HepG2 (cell line): ENCODE results near the gene UCN. TPM values are rescaled to one million over a fixed set of nuclear protein-coding genes. Genes with fewer than 3 reads are reported as not detected.
A peak's percentile ranks its signal among the peaks of the same experiment; 100 is the strongest.
"Not testable (repeated sequence)": the region's sequence is repeated elsewhere in the genome, so short reads cannot be mapped to it uniquely, and the experiment has no call there.

Source experiments
- ATAC-seq: fragments of 200-7000 bp; cut with Tn5 transposase; 3 replicates; pipeline ENCODE4 v1.9.1; 2020; ENCODE audit warnings: mild to moderate bottlenecking, moderate library complexity
- BruUV-seq: library from RNA; stranded (reverse); fragments of 400-500 nt; replicated peaks from 2 replicates; lab custom pipeline; 2021; lab: Mats Ljungman, UMichigan
- CTCF ChIA-PET: fragments of 300-600 bp; formaldehyde crosslinking; extraction: SDS; loops from one replicate; lab custom pipeline; 2021; ENCODE audit warnings: low total read pairs, inconsistent platforms, low intra/inter-chr PET ratio; lab: Yijun Ruan, JAX
- POLR2A ChIA-PET: fragments of 350-600 bp; sonication (Branson Sonifier 250); formaldehyde crosslinking; loops from one replicate; lab custom pipeline; 2020; ENCODE audit warnings: antibody characterized with exemption, inconsistent platforms; lab: Yijun Ruan, JAX
- DNase-seq: peaks from one replicate; pipeline ENCODE4 v3.0.0-alpha.2; 2015; ENCODE audit warnings: low spot score
- FAIRE-seq: peaks from 3 replicates; lab custom pipeline; 2011; peaks lifted over from hg19 to GRCh38; lab: Jason Lieb, UNC
- H2AFZ ChIP-seq: one replicate; pipeline ENCODE4 v1.6.1; 2011; ENCODE audit warnings: low read length, inconsistent platforms
- H3K27ac ChIP-seq: fragments of 300-600 bp; 3 replicates; pipeline ENCODE4 v1.8.0; 2011; ENCODE audit warnings: mixed run types, mild to moderate bottlenecking, mixed read lengths, low read length, inconsistent platforms; ENCODE audit not compliant: insufficient read depth; ENCODE audit errors: extremely low read length
- H3K27me3 ChIP-seq, 2 experiments: fragments of 200-600 bp in 1 of 2; 2 replicates in 1 of 2; 3 replicates in 1 of 2; pipeline versions ENCODE4 v1.6.0 to v1.8.0; 2011; ENCODE audit warnings: low read length in 2 of 2, mild to moderate bottlenecking in 2 of 2, moderate library complexity in 2 of 2, inconsistent platforms in 1 of 2; ENCODE audit not compliant: insufficient read depth in 2 of 2, control insufficient read depth in 1 of 2
- H3K36me3 ChIP-seq, 2 experiments: fragments of 200-600 bp in 1 of 2; replicated peaks in 1 of 2; 2 replicates in 1 of 2; 3 replicates in 1 of 2; pipeline versions ENCODE4 v1.5.1 to v1.8.0; 2011; ENCODE audit warnings: low read length in 2 of 2, inconsistent platforms in 1 of 2; ENCODE audit not compliant: insufficient read depth in 2 of 2, control insufficient read depth in 1 of 2
- H3K4me1 ChIP-seq: 2 replicates; pipeline ENCODE4 v1.5.1; 2012; ENCODE audit warnings: low read length, inconsistent platforms; ENCODE audit not compliant: insufficient read depth
- H3K4me2 ChIP-seq: 2 replicates; pipeline ENCODE4 v1.6.0; 2011; ENCODE audit warnings: low read depth, low read length, inconsistent platforms
- H3K4me3 ChIP-seq, 3 experiments: fragments of 200-600 bp in 1 of 3; sonication (generic), shearing (Covaris generic) in 1 of 3; replicated peaks in 1 of 3; 2 replicates each; pipeline ENCODE4 v1.5.1; 2011 to 2016; ENCODE audit warnings: low read length in 3 of 3, inconsistent platforms in 2 of 3, low read depth in 2 of 3, mild to moderate bottlenecking in 2 of 3, control low read depth in 1 of 3, mixed read lengths in 1 of 3; ENCODE audit not compliant: insufficient read depth in 1 of 3
- H3K79me2 ChIP-seq: one replicate; pipeline ENCODE4 v1.6.1; 2011; ENCODE audit warnings: low read length, inconsistent platforms; ENCODE audit not compliant: insufficient read depth
- H3K9ac ChIP-seq: 2 replicates; pipeline ENCODE4 v1.6.0; 2011; ENCODE audit warnings: mild to moderate bottlenecking, low read depth, low read length, inconsistent platforms; ENCODE audit not compliant: insufficient read depth
- H3K9me3 ChIP-seq: 2 replicates; pipeline ENCODE4 v1.5.1; 2012; ENCODE audit warnings: mild to moderate bottlenecking, low read length
- H4K20me1 ChIP-seq: 2 replicates; pipeline ENCODE4 v1.6.0; 2011; ENCODE audit warnings: inconsistent platforms, mild to moderate bottlenecking, low read length, moderate library complexity; ENCODE audit not compliant: insufficient read depth
- ATF1 ChIP-seq: IDR thresholded peaks from 2 replicates; pipeline ENCODE4 v1.6.1; 2016; ENCODE audit warnings: mild to moderate bottlenecking, control low read depth
- KLF13 ChIP-seq: sonication (generic); formaldehyde crosslinking; IDR thresholded peaks from 2 replicates; pipeline ENCODE4 v1.4.0; 2020; ENCODE audit warnings: mild to moderate bottlenecking, missing genetic modification reagents
- MAFF ChIP-seq: IDR thresholded peaks from 2 replicates; pipeline ENCODE4 v1.6.1; 2011; ENCODE audit warnings: low read depth, low read length, improper control_type of control experiment
- MAFK ChIP-seq, 2 experiments: IDR thresholded peaks in 1 of 2; conservative IDR thresholded peaks in 1 of 2; 2 replicates each; pipeline ENCODE4 v1.6.1; 2011; ENCODE audit warnings: improper control_type of control experiment in 2 of 2, low read length in 2 of 2
- MAZ ChIP-seq, 2 experiments: sonication (generic) in 1 of 2; formaldehyde crosslinking in 1 of 2; IDR thresholded peaks; 2 replicates each; pipeline versions ENCODE4 v1.5.0 to v1.6.1; 2012 to 2020; ENCODE audit warnings: low read depth in 2 of 2, mild to moderate bottlenecking in 2 of 2, borderline replicate concordance in 1 of 2, improper control_type of control experiment in 1 of 2, low read length in 1 of 2, missing genetic modification reagents in 1 of 2, moderate library complexity in 1 of 2
- MXD1 ChIP-seq: sonication (generic); formaldehyde crosslinking; IDR thresholded peaks from 2 replicates; pipeline ENCODE4 v1.4.0; 2020; ENCODE audit warnings: mild to moderate bottlenecking, missing genetic modification reagents
- MXD4 ChIP-seq: IDR thresholded peaks from 2 replicates; pipeline ENCODE4 v1.6.1; 2016; ENCODE audit warnings: mild to moderate bottlenecking, missing biosample characterization, missing genetic modification reagents
- NFKB2 ChIP-seq: sonication (generic); formaldehyde crosslinking; IDR thresholded peaks from 2 replicates; pipeline ENCODE4 v1.4.0; 2020; ENCODE audit warnings: missing genetic modification reagents, borderline replicate concordance
- RBFOX2 ChIP-seq: fragments of 200-400 bp; formaldehyde crosslinking; IDR thresholded peaks from 2 replicates; pipeline ENCODE4 v1.6.1; 2017; ENCODE audit warnings: low read depth, mild to moderate bottlenecking, low read length
- RXRA ChIP-seq: sonication (generic); formaldehyde crosslinking; IDR thresholded peaks from 2 replicates; pipeline ENCODE4 v1.5.1; 2020; ENCODE audit warnings: missing genetic modification reagents
- SOX5 ChIP-seq: IDR thresholded peaks from 2 replicates; pipeline ENCODE4 v1.6.1; 2016; ENCODE audit warnings: borderline replicate concordance
- SP1 ChIP-seq, 2 experiments: fragments of 450-650 bp in 1 of 2; sonication (generic) in 1 of 2; formaldehyde crosslinking in 1 of 2; IDR thresholded peaks; 2 replicates each; pipeline versions ENCODE4 v1.4.0 to v1.6.1; 2016 to 2020; ENCODE audit warnings: missing genetic modification reagents in 1 of 2
- TAF1 ChIP-seq: sonication (generic); formaldehyde crosslinking; IDR thresholded peaks from 2 replicates; pipeline ENCODE4 v1.4.0; 2020; ENCODE audit warnings: missing genetic modification reagents
- ZFP41 ChIP-seq: sonication (generic); formaldehyde crosslinking; IDR thresholded peaks from 2 replicates; pipeline ENCODE4 v1.4.0; 2020; ENCODE audit warnings: mild to moderate bottlenecking, missing genetic modification reagents, borderline replicate concordance
- ZMYM2 ChIP-seq: sonication (generic); formaldehyde crosslinking; IDR thresholded peaks from 2 replicates; pipeline ENCODE4 v1.8.0; 2022; ENCODE audit warnings: mild to moderate bottlenecking, missing genetic modification reagents
- ZNF292 ChIP-seq: sonication (generic); formaldehyde crosslinking; IDR thresholded peaks from 2 replicates; pipeline ENCODE4 v1.8.1; 2022; ENCODE audit warnings: mild to moderate bottlenecking, low read depth, missing genetic modification reagents, borderline replicate concordance
- ZNF430 ChIP-seq: sonication (generic); formaldehyde crosslinking; IDR thresholded peaks from 2 replicates; pipeline ENCODE4 v1.9.0; 2021; ENCODE audit warnings: mild to moderate bottlenecking, missing genetic modification reagents
- ZNF567 ChIP-seq: sonication (generic); formaldehyde crosslinking; IDR thresholded peaks from 2 replicates; pipeline ENCODE4 v1.8.1; 2023; ENCODE audit warnings: mild to moderate bottlenecking, missing genetic modification reagents, borderline replicate concordance
- ZNF746 ChIP-seq: sonication (generic); formaldehyde crosslinking; IDR thresholded peaks from 2 replicates; pipeline ENCODE4 v1.8.0; 2022; ENCODE audit warnings: mild to moderate bottlenecking, missing genetic modification reagents
- ZNF83 ChIP-seq: sonication (generic); formaldehyde crosslinking; IDR thresholded peaks from 2 replicates; pipeline ENCODE4 v1.4.0; 2020; ENCODE audit warnings: missing genetic modification reagents, mild to moderate bottlenecking, borderline replicate concordance
- WGBS: methylation state at CpG from one replicate; pipeline ENCODE4 v1.1.6; 2017; ENCODE audit warnings: low lambda C conversion rate; 5-methylcytosine and 5-hydroxymethylcytosine counted together
- in situ Hi-C: cut with HindIII; loops from 2 replicates; pipeline ENCODE4 v1.10.0; 2017; ENCODE audit warnings: low pct_unique_long_range_greater_than_20kb; ENCODE audit not compliant: extremely low pct_ligation_motif_present
- intact Hi-C: fragments of 100-400 bp; cut with micrococcal nuclease; formaldehyde crosslinking; loops from one replicate; pipeline ENCODE4 v1.10.0; 2022; ENCODE audit not compliant: unreplicated experiment
- polyA plus RNA-seq, 8 experiments: library from polyadenylated mRNA; depleted of rRNA in 3 of 8; stranded (reverse) in 7 of 8; unstranded in 1 of 8; fragments of >200 nt; fragmentation: Illumina TruSeq in 4 of 8; extraction: Trizol in 4 of 8; gene quantifications; 2 replicates each; pipeline versions ENCODE4 v1.2.1 to v1.2.3, GENCODE V29; 2011 to 2016; ENCODE audit warnings: low read depth in 4 of 8, missing spikeins in 1 of 8, mixed read lengths in 1 of 8; ENCODE audit not compliant: insufficient read depth in 1 of 8
- total RNA-seq, 5 experiments: library from RNA; depleted of rRNA; stranded (reverse); fragments of >200 nt; fragmentation: Illumina TruSeq; extraction: Trizol; gene quantifications; 2 replicates each; pipeline ENCODE4 v1.2.3, GENCODE V29; 2016; ENCODE audit warnings: low read depth in 1 of 5

The UCN gene
- total and polyA plus RNA-seq, 2 of the 13 experiments (the other 11 are each of a cell fraction or from before 2014, with no cell fraction given): 1.2 to 2.3 TPM

DNA sequence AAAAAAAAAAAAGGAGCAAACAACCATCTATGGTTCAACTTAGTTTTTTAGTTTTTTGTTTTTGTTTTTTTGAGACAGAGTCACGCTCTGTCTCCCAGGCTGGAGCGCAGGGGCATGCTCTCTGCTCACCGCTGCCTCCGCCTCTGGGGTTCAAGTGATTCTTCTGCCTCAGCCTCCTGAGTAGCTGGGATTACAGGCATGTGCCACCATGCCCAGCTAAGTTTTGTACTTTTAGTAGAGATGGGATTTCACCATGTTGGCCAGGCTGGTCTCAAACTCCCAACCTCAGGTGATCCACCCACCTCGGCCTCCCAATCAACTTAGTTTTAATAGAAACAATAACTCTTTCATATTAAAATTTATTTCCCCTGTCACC lies 45.1 kb upstream of the UCN start (continued):
- TF ChIP-seq ZNF746 (CRISPR knock-in tag) (peak; percentile 33; the same call in 1 of the 2 replicates), ZMYM2 (peak; percentile 13; the same call in 1 of the 2 replicates), SP1 (CRISPR knock-in tag; IDR thresholded peaks at IDR 0.05) (0 out of 2 replicates have a peak, but pooled peaks have one; percentile 5), ZNF292 (CRISPR knock-in tag) (peak; percentile 55; the same call in 1 of the 2 replicates), ZNF567 (0 out of 2 replicates have a peak, but pooled peaks have one; percentile 31), ZNF430 (CRISPR knock-in tag) (peak; percentile 25; the same call in 1 of the 2 replicates), MXD1 (CRISPR knock-in tag) (0 out of 2 replicates have a peak, but pooled peaks have one; percentile 14), NFKB2 (peak; percentile 60; the same call in 1 of the 2 replicates), SOX5 (0 out of 2 replicates have a peak, but pooled peaks have one; percentile 4), ZNF83 (0 out of 2 replicates have a peak, but pooled peaks have one; percentile 66)
- TF ChIP-seq SP1 (IDR thresholded peaks at IDR 0.05): not testable (repeated sequence)

- intact Hi-C loops: no loop called here
- H4K20me1 ChIP-seq: no peaks in the 10 kb centered on the region
- no peak for ATAC-seq
- FAIRE-seq: no peak
- H3K4me3 ChIP-seq: no peak overlapping the region
- H3K36me3 ChIP-seq: peaks cover 1 to 5% of the 10 kb centered on the region in 2 experiments; a peak in 2 of 5 replicates
- peaks cover 88% of the 10 kb centered on the region for H3K79me2 ChIP-seq
- DNase-seq: no peak
- ChIA-PET CTCF (no interaction called here), POLR2A (interaction anchor here (1.6 to 4.1 kb wide), 3 partner anchors 9 to 29 kb away, joined by 5 to 73 read pairs (median 29); partner anchors contain the start of gene MPV17)
- WGBS: 98% methylated on average over 6 of the region's 6 CpGs
- no peak overlapping the region for H3K27ac ChIP-seq
- no peak overlapping the region for H2AFZ ChIP-seq
- peaks cover 49% of the 10 kb centered on the region for H3K4me1 ChIP-seq
- TF ChIP-seq ATF1 (CRISPR knock-in tag): 0 out of 2 replicates have a peak, but pooled peaks have one; percentile 22
- TF ChIP-seq MAFK (conservative IDR thresholded peaks at IDR 0.05 in 1 of 2, IDR thresholded peaks at IDR 0.05 in 1 of 2; ENCODE audit: low read length in 2 of 2): peak; percentile 81 to 83
- no peak for TF ChIP-seq RXRA (CRISPR knock-in tag)
- 0 out of 2 replicates have a peak, but pooled peaks have one; percentile 25 for TF ChIP-seq RBFOX2
- TF ChIP-seq MAFF: peak; percentile 75
- TF ChIP-seq KLF13: no peak
- no peak for TF ChIP-seq MAZ (IDR thresholded peaks at IDR 0.05; ENCODE audit: borderline replicate concordance, low read depth, low read length)
- no peak for TF ChIP-seq MAZ (CRISPR knock-in tag; IDR thresholded peaks at IDR 0.05; ENCODE audit: low read depth)
- no peak for TF ChIP-seq MXD4 (CRISPR knock-in tag)
- TF ChIP-seq ZFP41 (CRISPR knock-in tag): no peak
- no peak for TF ChIP-seq TAF1 (CRISPR knock-in tag)
- H3K9me3 ChIP-seq: no peaks in the 10 kb centered on the region
- no peak overlapping the region for H3K9ac ChIP-seq
- no peaks in the 10 kb centered on the region; a peak in 1 of 5 replicates for H3K27me3 ChIP-seq
- H3K4me2 ChIP-seq: no peak overlapping the region
- in situ Hi-C loops: no loop called here
- BruUV-seq: no TSS peak
Observed at GRCh38 chr2:27351802-27352598, 43.8 kb upstream of the UCN start.
